K562 (cell line): Measurements from ENCODE around the gene JMY. TPM values are rescaled to one million over a fixed set of nuclear protein-coding genes. Genes with fewer than 3 reads are reported as not detected.

ENCODE experiments used
- DLX4 ChIP-seq: fragments of 250-450 bp; sonication (Bioruptor Pico); IDR thresholded peaks from 2 replicates; pipeline ENCODE4 v1.6.1; 2021; ENCODE audit warnings: mild to moderate bottlenecking
- E2F3 ChIP-seq: fragments of 250-450 bp; sonication (Bioruptor Pico); IDR thresholded peaks from 2 replicates; pipeline ENCODE4 v1.4.0; 2020; ENCODE audit warnings: mild to moderate bottlenecking
- FOXK2 ChIP-seq, 2 experiments: fragments of 450-650 bp; IDR thresholded peaks in 1 of 2; conservative IDR thresholded peaks in 1 of 2; 2 replicates each; pipeline ENCODE4 v1.6.1; 2016; ENCODE audit warnings: low read depth in 2 of 2, mild to moderate bottlenecking in 1 of 2
- HDAC3 ChIP-seq: fragments of 450-650 bp; IDR thresholded peaks from 2 replicates; pipeline ENCODE4 v1.6.1; 2018; ENCODE audit warnings: borderline replicate concordance, mild to moderate bottlenecking, moderate library complexity; ENCODE audit not compliant: partially characterized antibody
- SMARCA4 ChIP-seq: fragments of 450-650 bp; IDR thresholded peaks from 2 replicates; pipeline ENCODE4 v1.6.1; 2016
- THRA ChIP-seq: fragments of 450-650 bp; IDR thresholded peaks from 2 replicates; pipeline ENCODE4 v1.6.1; 2017; ENCODE audit warnings: mild to moderate bottlenecking, moderate library complexity
- ZBTB11 ChIP-seq, 3 experiments: fragments of 200-800 bp in 1 of 3; fragments of 250-450 bp in 1 of 3; fragments of 450-650 bp in 1 of 3; sonication (Bioruptor Pico) in 1 of 3; sonication (Bioruptor generic) in 1 of 3; formaldehyde crosslinking in 1 of 3; IDR thresholded peaks; 2 replicates each; pipeline versions ENCODE4 v1.6.1 to v1.8.0; 2016 to 2022; ENCODE audit warnings: mild to moderate bottlenecking in 2 of 3, missing genetic modification characterization in 2 of 3, missing compliant biosample characterization in 1 of 3, moderate library complexity in 1 of 3
- ZNF274 ChIP-seq: IDR thresholded peaks from 2 replicates; pipeline ENCODE4 v1.6.1; 2011; ENCODE audit warnings: low read depth, mild to moderate bottlenecking, low read length, moderate library complexity, borderline replicate concordance
- ZNF407 ChIP-seq: fragments of 450-650 bp; IDR thresholded peaks from 2 replicates; pipeline ENCODE4 v1.6.1; 2016; ENCODE audit warnings: low read depth
- ZNF639 ChIP-seq, 2 experiments: fragments of 200-800 bp in 1 of 2; sonication (Bioruptor generic) in 1 of 2; sonication (generic) in 1 of 2; formaldehyde crosslinking in 1 of 2; IDR thresholded peaks in 1 of 2; conservative IDR thresholded peaks in 1 of 2; 2 replicates each; pipeline versions ENCODE4 v1.5.0 to v1.6.1; 2016 to 2020; ENCODE audit warnings: missing compliant biosample characterization in 1 of 2, missing genetic modification characterization in 1 of 2, missing genetic modification reagents in 1 of 2
- ZNF76 ChIP-seq: fragments of 250-450 bp; sonication (Bioruptor Pico); IDR thresholded peaks from 2 replicates; pipeline ENCODE4 v1.4.0; 2020; ENCODE audit warnings: mild to moderate bottlenecking, moderate library complexity, borderline replicate concordance
- polyA plus RNA-seq, 8 experiments: library from polyadenylated mRNA; depleted of rRNA in 4 of 8; stranded (reverse) in 5 of 8; unstranded in 3 of 8; fragments of >200 nt; fragmentation: Nextera tagmentation in 2 of 8; fragmentation: Illumina TruSeq in 1 of 8; extraction: Ambion mirVana in 2 of 8; extraction: Trizol in 1 of 8; gene quantifications; 2 replicates each; pipeline versions ENCODE4 v1.2.1 to v1.2.3, GENCODE V29; 2011 to 2014; ENCODE audit warnings: inconsistent platforms in 1 of 8, missing spikeins in 1 of 8
- total RNA-seq, 7 experiments: library from RNA; depleted of rRNA in 6 of 7; stranded (reverse); fragments of >200 nt in 6 of 7; fragmentation: Illumina TruSeq in 2 of 7; extraction: Trizol in 2 of 7; gene quantifications; 2 replicates each; pipeline versions ENCODE4 v1.2.1 to v1.2.3, GENCODE V29; 2011 to 2021; ENCODE audit warnings: low replicate concordance in 1 of 7

The JMY gene
- total and polyA plus RNA-seq, 9 of the 15 experiments (the other 6 are each of a cell fraction or from before 2014, with no cell fraction given), result 1.1 to 5.5 (median 3.7) TPM

- TF ChIP-seq ZNF639 (CRISPR knock-in tag; conservative IDR thresholded peaks at IDR 0.05 in 1 of 2, IDR thresholded peaks at IDR 0.05 in 1 of 2), result no peak
- TF ChIP-seq THRA, result peak; percentile 74
- TF ChIP-seq HDAC3, result peak; percentile 19
- TF ChIP-seq ZBTB11 (CRISPR knock-in tag; IDR thresholded peaks at IDR 0.05), result no peak
- TF ChIP-seq ZNF76 (CRISPR knock-in tag), result no peak
- TF ChIP-seq ZNF274, result no peak
- TF ChIP-seq SMARCA4, result peak; percentile 71; the same call in 1 of the 2 replicates
- peak in 1 of 2 experiments; percentile 28; a peak in 1 of 4 replicates for TF ChIP-seq FOXK2 (conservative IDR thresholded peaks at IDR 0.05 in 1 of 2, IDR thresholded peaks at IDR 0.05 in 1 of 2; ENCODE audit: low read depth in 2 of 2)
- TF ChIP-seq E2F3, result no peak
- TF ChIP-seq ZNF407, result no peak
- no peak for TF ChIP-seq DLX4 (CRISPR knock-in tag)
Observed at GRCh38 chr5:79235261-79235633, 684 bp upstream of the JMY start (continued).
